HCT116 (cell line): ENCODE results near the gene IL31RA.

Experiments
- EZH2 ChIP-seq: fragments of 200-600 bp; sonication (generic); IDR thresholded peaks from 2 replicates; pipeline ENCODE4 v1.6.1; 2017; ENCODE audit warnings: antibody characterized with exemption, mixed run types
- TF ChIP-seq, protein P1 (sequence below): IDR thresholded peaks from 2 replicates; pipeline ENCODE4 v1.6.1; 2011; ENCODE audit warnings: mild to moderate bottlenecking, low read length, moderate library complexity; ENCODE audit not compliant: insufficient replicate concordance; ENCODE audit errors: extremely low read depth
- TF ChIP-seq, protein P2 (sequence below): IDR thresholded peaks from 2 replicates; pipeline ENCODE4 v1.6.1; 2012; ENCODE audit warnings: low read depth

- TF ChIP-seq, protein P1, sequence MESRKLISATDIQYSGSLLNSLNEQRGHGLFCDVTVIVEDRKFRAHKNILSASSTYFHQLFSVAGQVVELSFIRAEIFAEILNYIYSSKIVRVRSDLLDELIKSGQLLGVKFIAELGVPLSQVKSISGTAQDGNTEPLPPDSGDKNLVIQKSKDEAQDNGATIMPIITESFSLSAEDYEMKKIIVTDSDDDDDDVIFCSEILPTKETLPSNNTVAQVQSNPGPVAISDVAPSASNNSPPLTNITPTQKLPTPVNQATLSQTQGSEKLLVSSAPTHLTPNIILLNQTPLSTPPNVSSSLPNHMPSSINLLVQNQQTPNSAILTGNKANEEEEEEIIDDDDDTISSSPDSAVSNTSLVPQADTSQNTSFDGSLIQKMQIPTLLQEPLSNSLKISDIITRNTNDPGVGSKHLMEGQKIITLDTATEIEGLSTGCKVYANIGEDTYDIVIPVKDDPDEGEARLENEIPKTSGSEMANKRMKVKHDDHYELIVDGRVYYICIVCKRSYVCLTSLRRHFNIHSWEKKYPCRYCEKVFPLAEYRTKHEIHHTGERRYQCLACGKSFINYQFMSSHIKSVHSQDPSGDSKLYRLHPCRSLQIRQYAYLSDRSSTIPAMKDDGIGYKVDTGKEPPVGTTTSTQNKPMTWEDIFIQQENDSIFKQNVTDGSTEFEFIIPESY = no peak
- TF ChIP-seq, protein P2, sequence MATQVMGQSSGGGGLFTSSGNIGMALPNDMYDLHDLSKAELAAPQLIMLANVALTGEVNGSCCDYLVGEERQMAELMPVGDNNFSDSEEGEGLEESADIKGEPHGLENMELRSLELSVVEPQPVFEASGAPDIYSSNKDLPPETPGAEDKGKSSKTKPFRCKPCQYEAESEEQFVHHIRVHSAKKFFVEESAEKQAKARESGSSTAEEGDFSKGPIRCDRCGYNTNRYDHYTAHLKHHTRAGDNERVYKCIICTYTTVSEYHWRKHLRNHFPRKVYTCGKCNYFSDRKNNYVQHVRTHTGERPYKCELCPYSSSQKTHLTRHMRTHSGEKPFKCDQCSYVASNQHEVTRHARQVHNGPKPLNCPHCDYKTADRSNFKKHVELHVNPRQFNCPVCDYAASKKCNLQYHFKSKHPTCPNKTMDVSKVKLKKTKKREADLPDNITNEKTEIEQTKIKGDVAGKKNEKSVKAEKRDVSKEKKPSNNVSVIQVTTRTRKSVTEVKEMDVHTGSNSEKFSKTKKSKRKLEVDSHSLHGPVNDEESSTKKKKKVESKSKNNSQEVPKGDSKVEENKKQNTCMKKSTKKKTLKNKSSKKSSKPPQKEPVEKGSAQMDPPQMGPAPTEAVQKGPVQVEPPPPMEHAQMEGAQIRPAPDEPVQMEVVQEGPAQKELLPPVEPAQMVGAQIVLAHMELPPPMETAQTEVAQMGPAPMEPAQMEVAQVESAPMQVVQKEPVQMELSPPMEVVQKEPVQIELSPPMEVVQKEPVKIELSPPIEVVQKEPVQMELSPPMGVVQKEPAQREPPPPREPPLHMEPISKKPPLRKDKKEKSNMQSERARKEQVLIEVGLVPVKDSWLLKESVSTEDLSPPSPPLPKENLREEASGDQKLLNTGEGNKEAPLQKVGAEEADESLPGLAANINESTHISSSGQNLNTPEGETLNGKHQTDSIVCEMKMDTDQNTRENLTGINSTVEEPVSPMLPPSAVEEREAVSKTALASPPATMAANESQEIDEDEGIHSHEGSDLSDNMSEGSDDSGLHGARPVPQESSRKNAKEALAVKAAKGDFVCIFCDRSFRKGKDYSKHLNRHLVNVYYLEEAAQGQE = no peak
- TF ChIP-seq EZH2 = no peak
These were observed 13.7 kb downstream of the IL31RA start for GRCh38 chr5:55864606-55865541.
